ENCODE results near the gene SPG11. TPM values are rescaled to one million over a fixed set of nuclear protein-coding genes. Genes with fewer than 3 reads are reported as not detected.
"Not testable (repeated sequence)": the region's sequence is repeated elsewhere in the genome, so short reads cannot be mapped to it uniquely, and the experiment has no call there.

Gene SPG11
- total RNA-seq, 1 experiment from 2014 or later: 65.1 TPM

DNA sequence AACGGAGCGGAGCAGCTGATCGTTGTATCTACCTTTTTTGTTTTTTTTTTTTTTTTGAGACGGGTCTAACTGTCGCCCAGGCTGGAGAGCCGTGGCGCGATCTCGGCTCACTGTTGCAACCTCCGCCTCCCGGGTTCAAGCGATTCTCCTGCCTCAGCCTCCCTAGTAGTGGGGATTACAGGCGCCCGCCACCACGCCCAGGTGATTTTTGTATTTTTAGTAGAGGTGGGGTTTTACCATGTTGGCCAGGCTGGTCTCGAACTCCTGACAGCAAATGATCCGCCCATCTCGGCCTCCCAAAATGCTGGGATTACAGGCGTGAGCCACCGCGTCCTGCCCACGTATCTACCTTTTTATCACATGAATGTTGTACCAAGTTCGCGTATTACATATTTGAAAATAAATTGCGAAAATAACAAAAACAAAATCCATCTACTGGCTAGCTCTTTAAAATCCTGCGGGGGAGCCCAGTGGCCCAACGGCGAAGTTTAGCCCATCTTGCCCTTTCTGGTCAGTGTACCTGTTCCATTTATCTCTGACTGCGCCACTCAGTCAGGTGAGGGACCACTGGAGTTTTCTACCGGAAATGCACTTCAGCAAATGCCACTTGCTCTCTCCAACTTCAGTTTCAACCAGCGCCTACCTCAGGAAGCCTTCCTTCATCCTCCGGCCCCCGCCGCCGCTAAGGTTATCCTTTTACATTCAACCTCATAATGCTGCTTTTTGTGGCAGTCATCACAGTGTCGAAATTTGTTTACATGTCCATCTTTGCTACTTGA is 127.8 kb downstream of the SPG11 start:
- peaks cover 20% of the 10 kb centered on the region for H3K4me1 Mint-ChIP-seq (ENCODE audit: insufficient read depth, unreplicated experiment)
- H3K9me3 Mint-ChIP-seq (ENCODE audit: unreplicated experiment): no peaks in the 10 kb centered on the region
- intact Hi-C loops (cut with micrococcal nuclease): no loop called here
- no peak for DNase-seq (ENCODE audit: unreplicated experiment)
- peak overlapping the region; percentile 97 for H3K27ac Mint-ChIP-seq (ENCODE audit: low read depth, unreplicated experiment)
- H3K27me3 Mint-ChIP-seq (ENCODE audit: insufficient read depth, unreplicated experiment): no peaks in the 10 kb centered on the region
- ChIA-PET CTCF (interaction anchor here (0.6 kb wide), 2 partner anchors 34 to 106 kb away, joined by 3 read pairs; no protein-coding TSS in a partner anchor), POLR2A (interaction anchor here (0.6 to 2.8 kb wide), 10 partner anchors 8 to 375 kb away, joined by 3 to 14 read pairs (median 4); partner anchors contain the start of gene GOLM2)
- TF ChIP-seq, protein P1, sequence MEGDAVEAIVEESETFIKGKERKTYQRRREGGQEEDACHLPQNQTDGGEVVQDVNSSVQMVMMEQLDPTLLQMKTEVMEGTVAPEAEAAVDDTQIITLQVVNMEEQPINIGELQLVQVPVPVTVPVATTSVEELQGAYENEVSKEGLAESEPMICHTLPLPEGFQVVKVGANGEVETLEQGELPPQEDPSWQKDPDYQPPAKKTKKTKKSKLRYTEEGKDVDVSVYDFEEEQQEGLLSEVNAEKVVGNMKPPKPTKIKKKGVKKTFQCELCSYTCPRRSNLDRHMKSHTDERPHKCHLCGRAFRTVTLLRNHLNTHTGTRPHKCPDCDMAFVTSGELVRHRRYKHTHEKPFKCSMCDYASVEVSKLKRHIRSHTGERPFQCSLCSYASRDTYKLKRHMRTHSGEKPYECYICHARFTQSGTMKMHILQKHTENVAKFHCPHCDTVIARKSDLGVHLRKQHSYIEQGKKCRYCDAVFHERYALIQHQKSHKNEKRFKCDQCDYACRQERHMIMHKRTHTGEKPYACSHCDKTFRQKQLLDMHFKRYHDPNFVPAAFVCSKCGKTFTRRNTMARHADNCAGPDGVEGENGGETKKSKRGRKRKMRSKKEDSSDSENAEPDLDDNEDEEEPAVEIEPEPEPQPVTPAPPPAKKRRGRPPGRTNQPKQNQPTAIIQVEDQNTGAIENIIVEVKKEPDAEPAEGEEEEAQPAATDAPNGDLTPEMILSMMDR (IDR thresholded peaks at IDR 0.05; ENCODE audit: unreplicated experiment): no peak
- peaks cover 49% of the 10 kb centered on the region for H3K36me3 Mint-ChIP-seq (ENCODE audit: insufficient read depth, unreplicated experiment)
- H3K4me3 Mint-ChIP-seq (ENCODE audit: unreplicated experiment): peak overlapping the region; percentile 82
- TSS peak; percentile 65 for BruUV-seq (replicated peaks)

DNA sequence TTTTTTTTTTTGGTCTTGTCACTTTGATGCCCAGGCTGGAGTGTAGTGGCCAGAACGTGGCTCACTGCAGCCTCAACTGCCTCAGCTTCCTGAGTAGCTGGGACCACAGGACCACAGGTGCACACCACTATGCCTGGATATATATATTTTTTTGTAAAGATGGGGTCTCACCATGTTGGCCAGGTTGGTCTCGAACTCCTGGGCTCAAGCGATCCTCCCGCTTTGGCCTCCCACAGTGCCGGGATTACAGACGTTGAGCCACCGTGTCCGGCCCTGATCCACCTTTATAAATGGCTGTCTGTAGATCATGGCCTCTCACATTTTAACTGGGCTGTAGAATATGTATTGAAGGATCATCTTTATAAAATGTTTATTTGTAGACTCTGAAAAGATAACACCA is 128.4 kb downstream of the SPG11 start:
- CTCF ChIA-PET: interaction anchor here (0.6 kb wide), 2 partner anchors 34 to 107 kb away, joined by 3 read pairs; no protein-coding TSS in a partner anchor
- POLR2A ChIA-PET: interaction anchor here (0.6 to 2.8 kb wide), 9 partner anchors 8 to 326 kb away, joined by 3 to 14 read pairs (median 4); partner anchors contain the start of gene GOLM2
- Mint-ChIP-seq H3K9me3 (ENCODE audit: unreplicated experiment) (no peaks in the 10 kb centered on the region), H3K36me3 (ENCODE audit: insufficient read depth, unreplicated experiment) (peaks cover 46% of the 10 kb centered on the region), H3K27ac (ENCODE audit: low read depth, unreplicated experiment) (no peak overlapping the region), H3K27me3 (ENCODE audit: insufficient read depth, unreplicated experiment) (no peaks in the 10 kb centered on the region), H3K4me1 (ENCODE audit: insufficient read depth, unreplicated experiment) (peaks cover 20% of the 10 kb centered on the region), H3K4me3 (ENCODE audit: unreplicated experiment) (peak overlapping the region; percentile 82)
- intact Hi-C loops (cut with micrococcal nuclease): no loop called here
- TF ChIP-seq, protein P1 (IDR thresholded peaks at IDR 0.05; ENCODE audit: unreplicated experiment): no peak
- no peak for DNase-seq (ENCODE audit: unreplicated experiment)
- no TSS peak for BruUV-seq (replicated peaks)

DNA sequence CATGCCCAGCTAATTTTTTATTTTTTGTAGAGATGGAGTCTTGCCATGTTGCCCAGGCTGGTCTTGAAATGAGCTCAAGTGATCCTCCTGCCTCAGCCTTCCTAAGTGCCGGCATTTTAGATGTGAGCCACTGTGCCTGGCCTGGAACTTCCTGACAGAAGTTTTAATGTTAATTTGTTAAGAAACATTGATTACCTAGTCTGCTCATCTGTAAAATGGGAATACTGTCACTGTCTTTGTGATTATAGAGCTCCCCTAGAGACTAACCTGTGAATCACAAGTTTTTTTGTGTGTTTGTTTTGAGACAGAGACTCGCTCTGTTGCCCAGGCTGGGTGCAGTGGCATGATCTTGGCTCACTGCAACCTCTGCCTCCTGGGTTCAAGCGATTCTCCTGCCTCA is 130.8 kb downstream of the SPG11 start:
- CTCF ChIA-PET: interaction anchor here (0.6 to 2.4 kb wide), 5 partner anchors 12 to 130 kb away, joined by 3 to 7 read pairs (median 3); no protein-coding TSS in a partner anchor
- POLR2A ChIA-PET: interaction anchor here (0.6 kb wide), 3 partner anchors 90 to 247 kb away, joined by 3 to 4 read pairs (median 3); no protein-coding TSS in a partner anchor
- no TSS peak for BruUV-seq (replicated peaks)
- intact Hi-C loops (cut with micrococcal nuclease): no loop called here
- Mint-ChIP-seq H3K4me3 (ENCODE audit: unreplicated experiment) (no peak overlapping the region), H3K4me1 (ENCODE audit: insufficient read depth, unreplicated experiment) (peaks cover 11% of the 10 kb centered on the region), H3K36me3 (ENCODE audit: insufficient read depth, unreplicated experiment) (peaks cover 42% of the 10 kb centered on the region), H3K9me3 (ENCODE audit: unreplicated experiment) (no peaks in the 10 kb centered on the region), H3K27me3 (ENCODE audit: insufficient read depth, unreplicated experiment) (no peaks in the 10 kb centered on the region), H3K27ac (ENCODE audit: low read depth, unreplicated experiment) (no peak overlapping the region)
- no peak for DNase-seq (ENCODE audit: unreplicated experiment)
- TF ChIP-seq, protein P1 (IDR thresholded peaks at IDR 0.05; ENCODE audit: unreplicated experiment): no peak

GRCh38 chr15:44532275-44532674 is 131.2 kb downstream of the SPG11 start:
- POLR2A ChIA-PET: interaction anchor here (0.6 kb wide), 2 partner anchors 105 to 234 kb away, joined by 3 to 4 read pairs; no protein-coding TSS in a partner anchor
- Mint-ChIP-seq H3K4me1 (ENCODE audit: insufficient read depth, unreplicated experiment) (peaks cover 11% of the 10 kb centered on the region), H3K36me3 (ENCODE audit: insufficient read depth, unreplicated experiment) (peaks cover 44% of the 10 kb centered on the region)
- H3K27ac Mint-ChIP-seq (ENCODE audit: low read depth, unreplicated experiment); H3K27me3 Mint-ChIP-seq (ENCODE audit: insufficient read depth, unreplicated experiment); DNase-seq (ENCODE audit: unreplicated experiment); H3K9me3 Mint-ChIP-seq (ENCODE audit: unreplicated experiment); BruUV-seq (replicated peaks); H3K4me3 Mint-ChIP-seq (ENCODE audit: unreplicated experiment); intact Hi-C loops (cut with micrococcal nuclease): not testable (repeated sequence)
- CTCF ChIA-PET: interaction anchor here (0.6 to 2.4 kb wide), 5 partner anchors 11 to 131 kb away, joined by 3 to 7 read pairs (median 3); no protein-coding TSS in a partner anchor
